Measurements from ENCODE around the gene GON7.

Gene GON7

GRCh38 chr14:93212432-93212831 is 5.6 kb upstream of the GON7 start:
- H3K27ac ChIP-seq (ENCODE audit: low read depth, low read length), result peak overlapping the region; percentile 78
- no peaks in the 10 kb centered on the region for H3K9me3 ChIP-seq (ENCODE audit: control insufficient read depth, insufficient read depth, low read length)
- H4K20me1 ChIP-seq (ENCODE audit: control insufficient read depth, insufficient read depth, low read depth, low read length), result no peaks in the 10 kb centered on the region
- peak overlapping the region; percentile 35; the same call in 1 of the 2 replicates for H3K4me3 ChIP-seq (ENCODE audit: low read length)
- H3K79me2 ChIP-seq (ENCODE audit: control insufficient read depth, low read length), result peaks cover 54% of the 10 kb centered on the region
- peaks cover 78% of the 10 kb centered on the region for H3K36me3 ChIP-seq (ENCODE audit: control insufficient read depth, low read length)
- no peak for TF ChIP-seq EZH2phosphoT487 (IDR thresholded peaks at IDR 0.05; ENCODE audit: borderline replicate concordance, low read length)
- TF ChIP-seq CTCF (IDR thresholded peaks at IDR 0.05; ENCODE audit: low read depth, low read length, poor library complexity, severe bottlenecking), result no peak
- H3K4me2 ChIP-seq (ENCODE audit: low read length), result peak overlapping the region; percentile 59
- no peaks in the 10 kb centered on the region for H3K9me2 ChIP-seq (replicated peaks; ENCODE audit: control insufficient read depth, low read length)
- no peaks in the 10 kb centered on the region for H3K27me3 ChIP-seq (ENCODE audit: control insufficient read depth, low read length)
- peaks cover 24% of the 10 kb centered on the region for H3F3A ChIP-seq (ENCODE audit: control insufficient read depth, insufficient read depth)
- H3K4me1 ChIP-seq (ENCODE audit: control insufficient read depth, low read length), result peaks cover 45% of the 10 kb centered on the region

GRCh38 chr14:93207468-93208308 is 823 bp upstream of the GON7 start:
- Histone ChIP-seq H3K36me3 (ENCODE audit: control insufficient read depth, low read length) (peaks cover 73% of the 10 kb centered on the region), H3K27ac (ENCODE audit: low read depth, low read length) (peak overlapping the region; percentile 78), H3K79me2 (ENCODE audit: control insufficient read depth, low read length) (peaks cover 96% of the 10 kb centered on the region), H3K9me2 (replicated peaks; ENCODE audit: control insufficient read depth, low read length) (no peaks in the 10 kb centered on the region), H3K4me1 (ENCODE audit: control insufficient read depth, low read length) (peaks cover 72% of the 10 kb centered on the region), H3F3A (ENCODE audit: control insufficient read depth, insufficient read depth) (peaks cover 34% of the 10 kb centered on the region), H3K4me3 (ENCODE audit: low read length) (peak overlapping the region; percentile 99), H3K4me2 (ENCODE audit: low read length) (peak overlapping the region; percentile 89), H4K20me1 (ENCODE audit: control insufficient read depth, insufficient read depth, low read depth, low read length) (peaks cover 20% of the 10 kb centered on the region; the same call in 1 of the 2 replicates), H3K9me3 (ENCODE audit: control insufficient read depth, insufficient read depth, low read length) (no peaks in the 10 kb centered on the region), H3K27me3 (ENCODE audit: control insufficient read depth, low read length) (no peaks in the 10 kb centered on the region)
- no peak for TF ChIP-seq EZH2phosphoT487 (IDR thresholded peaks at IDR 0.05; ENCODE audit: borderline replicate concordance, low read length)
- peak; percentile 53 for TF ChIP-seq CTCF (IDR thresholded peaks at IDR 0.05; ENCODE audit: low read depth, low read length, poor library complexity, severe bottlenecking)

GRCh38 chr14:93201155-93201704 is 5.6 kb downstream of the GON7 start:
- Histone ChIP-seq H4K20me1 (ENCODE audit: control insufficient read depth, insufficient read depth, low read depth, low read length) (peaks cover 20% of the 10 kb centered on the region; the same call in 1 of the 2 replicates), H3K79me2 (ENCODE audit: control insufficient read depth, low read length) (peaks cover 56% of the 10 kb centered on the region), H3K9me3 (ENCODE audit: control insufficient read depth, insufficient read depth, low read length) (no peaks in the 10 kb centered on the region), H3K4me1 (ENCODE audit: control insufficient read depth, low read length) (peaks cover 29% of the 10 kb centered on the region), H3K27me3 (ENCODE audit: control insufficient read depth, low read length) (no peaks in the 10 kb centered on the region), H3K4me3 (ENCODE audit: low read length) (no peak overlapping the region), H3K9me2 (replicated peaks; ENCODE audit: control insufficient read depth, low read length) (no peaks in the 10 kb centered on the region), H3K27ac (ENCODE audit: low read depth, low read length) (no peak overlapping the region), H3F3A (ENCODE audit: control insufficient read depth, insufficient read depth) (peaks cover 18% of the 10 kb centered on the region), H3K4me2 (ENCODE audit: low read length) (no peak overlapping the region), H3K36me3 (ENCODE audit: control insufficient read depth, low read length) (peaks cover 59% of the 10 kb centered on the region)
- no peak for TF ChIP-seq CTCF (IDR thresholded peaks at IDR 0.05; ENCODE audit: low read depth, low read length, poor library complexity, severe bottlenecking)
- no peak for TF ChIP-seq EZH2phosphoT487 (IDR thresholded peaks at IDR 0.05; ENCODE audit: borderline replicate concordance, low read length)

Measured in DOHH2 (cell line).